ENCODE data around the gene CACNA1S.
A peak's percentile ranks its signal among the peaks of the same experiment; 100 is the strongest.

Gene CACNA1S

DNA sequence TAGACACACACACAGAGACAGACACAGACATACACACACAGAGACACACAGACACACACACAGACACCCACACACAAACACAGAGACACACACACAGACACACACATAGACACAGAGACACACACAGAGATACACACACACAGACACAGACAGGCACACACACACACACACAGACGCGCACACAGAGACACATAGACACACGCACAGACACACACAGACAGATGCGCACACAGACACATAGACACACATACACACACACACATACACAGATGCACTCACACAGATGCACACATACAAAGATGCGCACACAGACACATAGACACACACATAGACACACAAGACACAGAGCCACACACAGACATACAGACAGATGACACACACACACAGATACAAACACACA, 104.7 kb downstream of the CACNA1S start:
- DNase-seq: no peak

DNA sequence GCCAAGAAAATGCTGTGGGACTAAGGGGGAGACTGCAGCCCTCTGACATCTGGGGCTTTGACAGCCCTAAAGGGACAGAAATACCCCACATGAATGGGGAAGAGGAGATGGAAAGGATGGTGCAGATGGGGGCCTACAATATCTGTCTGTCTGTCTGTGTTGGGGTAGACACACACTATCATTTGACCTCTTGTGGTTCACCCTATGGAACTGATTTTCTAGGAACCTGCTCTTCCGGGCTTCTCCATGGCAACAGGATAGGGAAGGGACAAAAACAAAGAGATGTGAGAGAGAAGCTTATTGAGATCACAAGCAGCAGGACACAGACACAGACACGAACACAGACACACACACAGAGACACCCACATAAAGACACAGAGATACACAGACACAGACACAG, 105.8 kb downstream of the CACNA1S start:
- peak in 1 of 3 experiments; percentile 51 for DNase-seq

DNA sequence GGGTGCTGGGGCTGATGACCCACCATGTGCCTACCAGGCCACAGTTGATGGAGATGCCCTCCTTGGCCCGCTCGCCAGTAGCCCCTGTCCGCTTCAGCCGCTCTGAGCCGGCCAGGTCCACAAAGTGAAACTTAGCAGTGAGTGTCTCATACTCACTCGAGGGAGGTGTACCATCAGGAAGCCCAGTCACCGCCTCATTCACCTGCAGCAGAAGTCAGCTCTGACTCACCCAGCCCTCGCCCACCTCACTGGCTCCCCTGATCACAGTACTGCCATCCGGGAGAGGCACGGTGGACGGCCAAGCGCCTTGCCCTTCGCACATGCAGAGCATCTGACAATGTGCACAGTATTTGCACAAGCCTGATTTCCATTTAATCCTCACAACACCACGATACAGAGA, 107.5 kb downstream of the CACNA1S start:
- DNase-seq: no peak

DNA sequence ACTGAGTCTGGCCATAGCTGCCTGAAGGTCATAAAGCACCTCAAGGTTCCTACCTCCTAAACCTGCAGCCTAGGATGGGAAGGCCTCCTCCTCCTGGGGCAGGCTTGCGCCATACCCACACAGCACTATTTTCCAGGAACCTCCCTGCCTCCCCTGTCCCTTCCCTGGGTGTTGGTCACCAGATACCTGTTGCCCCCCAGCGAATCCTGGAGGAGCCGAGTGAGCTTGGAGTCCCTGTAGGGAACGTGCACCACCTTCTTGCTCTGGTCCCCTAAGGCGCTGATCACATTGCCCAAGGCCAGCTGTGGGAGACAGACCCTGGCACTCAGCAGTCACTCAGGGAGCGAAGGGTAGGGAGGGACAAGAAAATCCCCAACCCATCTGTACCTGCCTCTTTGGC, 108.1 kb downstream of the CACNA1S start:
- no peak for DNase-seq

DNA sequence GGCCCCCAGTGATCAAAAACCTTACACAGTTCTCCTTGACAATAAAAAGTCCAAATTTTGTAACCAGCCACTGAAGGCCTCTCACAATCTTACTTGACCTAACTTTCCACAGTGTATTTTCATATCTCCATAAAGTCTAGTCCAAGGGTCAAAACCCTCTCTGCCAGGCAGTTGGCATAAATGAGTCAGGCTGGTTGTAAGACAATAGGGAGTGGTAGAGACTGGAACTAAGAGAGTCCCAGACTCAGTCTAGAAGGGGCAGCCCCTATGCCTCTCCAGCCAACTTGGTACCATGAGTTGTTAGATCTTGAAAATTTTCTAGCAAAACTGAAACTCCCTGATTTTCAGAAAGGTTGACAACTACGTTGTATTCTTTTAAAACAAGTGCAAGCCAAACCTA, 109.7 kb downstream of the CACNA1S start:
- DNase-seq: no peak

DNA sequence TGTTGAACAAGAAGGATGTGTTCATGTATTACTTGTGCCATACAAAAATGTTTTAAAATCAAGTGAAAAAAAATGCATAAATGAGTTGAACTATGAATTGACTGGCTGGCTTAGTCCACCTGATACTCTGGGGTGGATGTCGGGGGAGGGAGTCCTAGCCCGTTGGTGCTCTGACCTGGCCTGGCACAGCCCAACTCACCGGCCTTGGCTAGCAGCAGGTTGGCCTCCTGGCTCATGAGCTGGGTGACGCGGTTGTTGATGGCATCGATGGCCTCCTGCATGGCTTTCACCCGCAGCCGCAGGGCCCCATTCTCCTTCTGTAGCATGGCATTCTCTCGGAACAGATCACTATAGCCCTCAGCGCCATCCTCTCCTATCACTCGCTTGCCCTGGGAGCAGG, 110.3 kb downstream of the CACNA1S start:
- DNase-seq: no peak

DNA sequence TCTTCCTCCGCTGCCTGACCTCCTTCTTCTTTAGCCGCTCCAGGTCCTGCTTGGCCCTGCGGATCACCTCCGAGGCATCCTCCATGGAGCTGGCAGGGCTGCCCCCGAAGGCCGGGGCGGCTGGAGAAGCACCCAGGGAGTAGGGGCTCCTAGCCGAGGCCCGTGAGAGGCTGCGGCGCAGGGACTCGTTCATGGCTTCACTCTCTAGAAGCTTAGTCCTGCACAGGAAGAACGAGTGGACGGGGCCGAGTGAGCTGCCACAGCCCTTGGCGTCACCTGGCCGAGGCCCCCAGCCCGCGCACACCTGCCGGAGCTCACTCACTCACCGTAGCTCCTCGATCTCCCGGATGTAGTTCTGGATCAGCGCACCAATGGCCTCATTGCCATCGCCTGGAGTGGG, 111.8 kb downstream of the CACNA1S start:
- DNase-seq: no peak

DNA sequence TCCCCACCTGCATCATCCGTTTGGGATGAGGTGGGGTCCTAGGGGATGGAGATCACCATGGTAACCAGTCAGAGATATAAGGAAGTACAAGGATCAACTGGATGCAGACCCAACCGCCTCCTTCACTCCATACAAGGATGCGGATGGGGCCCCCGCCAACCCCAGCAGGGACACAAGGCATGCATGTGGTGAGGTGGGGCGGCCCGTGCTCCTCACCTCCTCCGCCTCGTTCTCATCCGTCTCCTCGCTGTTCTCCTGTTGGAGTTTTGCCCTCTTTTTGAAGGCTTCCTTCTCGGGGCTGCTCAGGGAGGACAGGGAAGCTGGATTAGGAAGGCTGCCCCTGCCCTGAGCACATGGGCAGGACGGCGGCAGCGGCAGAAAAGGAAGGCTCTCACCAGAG, 112.6 kb downstream of the CACNA1S start:
- DNase-seq: no peak

DNA sequence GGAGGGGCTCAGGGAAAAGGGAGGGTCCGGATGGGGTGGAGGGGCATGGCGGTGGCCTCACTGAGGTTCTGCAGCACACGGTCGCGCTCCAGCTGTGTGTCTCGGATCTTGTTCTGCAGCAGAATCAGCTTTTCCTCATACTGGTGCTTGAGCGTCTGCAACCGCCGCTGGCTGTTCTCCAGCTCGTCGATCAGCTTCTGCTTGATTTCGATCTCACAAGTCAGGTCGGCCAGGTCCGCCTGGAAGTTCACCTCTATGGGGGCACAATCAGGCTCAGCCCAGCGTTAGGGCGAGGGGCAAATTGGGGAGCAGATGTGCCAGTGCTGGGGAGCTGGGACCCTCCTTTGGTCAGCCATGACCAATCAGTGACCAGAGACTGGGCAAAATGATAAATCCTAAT, 113.9 kb downstream of the CACNA1S start:
- DNase-seq: no peak

DNA sequence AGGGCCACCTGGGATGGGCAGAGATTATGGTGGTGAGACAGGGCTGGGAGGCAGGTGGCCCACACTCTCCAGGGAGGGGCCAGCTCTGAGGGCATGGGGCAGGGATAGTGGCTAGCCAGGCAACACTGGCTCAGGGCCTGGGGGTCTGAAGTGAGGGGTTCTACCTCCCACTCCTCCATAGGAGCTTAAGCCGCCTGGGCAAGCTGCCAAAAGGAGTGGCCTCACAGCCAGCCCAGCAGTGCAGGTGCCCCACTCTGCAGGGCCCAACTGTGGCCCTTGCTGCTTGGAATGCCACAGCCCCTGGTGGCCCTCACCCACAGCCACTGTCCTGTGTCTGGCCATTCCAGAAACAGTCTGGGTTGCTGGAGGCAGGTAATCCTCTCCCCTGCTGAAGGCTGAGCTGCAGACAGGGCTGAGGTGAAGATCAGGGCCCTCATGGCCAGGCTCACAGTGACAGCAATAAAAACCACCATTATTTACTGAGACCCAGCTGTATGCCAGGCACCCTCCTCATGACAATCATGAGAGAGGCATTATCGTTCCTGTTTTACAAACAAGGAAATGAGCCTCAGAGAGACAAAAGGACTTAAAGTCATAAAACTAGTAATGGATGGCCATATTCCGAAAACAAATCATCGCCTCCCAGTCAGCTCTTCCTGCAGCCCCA, 119.7 kb downstream of the CACNA1S start:
- DNase-seq: peak in 2 of 3 experiments; percentile 60 to 78

DNA sequence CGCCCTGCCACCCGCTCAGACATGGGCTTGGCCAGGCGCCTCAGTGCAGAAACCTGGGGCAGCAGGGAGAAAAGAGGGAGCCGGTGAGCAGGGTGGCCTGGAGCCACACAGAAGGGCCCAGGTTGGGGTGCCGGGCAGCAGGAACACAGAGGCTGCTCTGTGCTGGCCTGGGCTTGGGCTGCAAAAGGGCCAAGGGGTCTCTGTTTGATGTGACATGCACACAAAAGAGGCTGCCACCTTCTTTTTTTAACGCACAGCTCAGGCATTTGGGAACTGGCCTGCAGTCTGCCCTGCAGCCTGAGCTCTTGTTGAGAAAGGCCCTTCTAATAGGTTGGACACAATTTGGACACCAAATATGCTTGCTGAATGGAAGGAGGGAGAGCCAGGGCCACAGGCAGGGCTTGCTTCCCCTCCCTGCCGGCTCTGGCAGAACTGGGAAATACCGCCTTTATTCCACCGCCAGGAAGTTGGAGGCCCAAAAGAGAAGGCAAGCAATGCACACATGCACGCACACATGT, 121.1 kb downstream of the CACNA1S start:
- DNase-seq: no peak

DNA sequence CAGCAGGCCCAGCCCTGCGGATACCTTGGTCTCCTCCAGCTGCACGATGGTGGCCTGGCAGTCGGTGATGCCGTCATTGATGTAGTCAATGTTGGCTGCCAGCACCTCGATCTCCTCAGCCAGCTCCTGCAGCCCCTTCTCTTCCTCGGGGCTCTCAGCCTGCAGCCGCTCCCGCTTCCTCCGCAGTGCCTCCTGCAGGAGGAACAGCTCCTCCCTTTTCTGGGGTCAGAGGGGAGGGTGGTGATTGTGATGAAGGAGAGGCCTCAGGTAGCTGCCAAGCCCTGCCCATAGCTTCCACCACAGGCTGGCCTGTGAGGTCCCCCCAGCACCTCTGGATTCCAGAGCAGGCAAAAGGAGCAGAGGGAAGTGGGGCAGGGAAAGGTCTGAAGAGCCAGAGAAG, 122.1 kb downstream of the CACNA1S start:
- DNase-seq: no peak
